A673 (cell line): ENCODE measurements around the gene SHOX.

Experiments used
- CTCF ChIP-seq: fragments of 300-800, 200-600 bp; sonication (generic); conservative IDR thresholded peaks from 2 replicates; pipeline ENCODE4 v1.5.1; 2017; ENCODE audit warnings: low read depth, mild to moderate bottlenecking, antibody characterized with exemption, low read length, moderate library complexity, mixed read lengths
- EZH2 ChIP-seq: fragments of 200-600 bp; sonication (generic); IDR thresholded peaks from 2 replicates; pipeline ENCODE4 v1.6.1; 2017; ENCODE audit warnings: borderline replicate concordance, low read depth, mild to moderate bottlenecking, mixed read lengths, antibody characterized with exemption, low read length; ENCODE audit not compliant: poor library complexity, severe bottlenecking

- TF ChIP-seq CTCF (no peak), EZH2 (no peak)
Measured at GRCh38 chrX:599837-600715, 30.5 kb upstream of the SHOX start.
